Activated CD8-positive, alpha-beta memory T cell treated with anti-CD3 and anti-CD28 coated beads for 48 hours (primary cell): ENCODE data around the gene STRN3.
"Not testable (repeated sequence)": the region's sequence is repeated elsewhere in the genome, so short reads cannot be mapped to it uniquely, and the experiment has no call there.

ENCODE experiments used
- DNase-seq, 3 experiments: peaks; one replicate each; pipeline ENCODE4 v3.0.0-alpha.2; 2020; ENCODE audit warnings: low read depth in 2 of 3, low spot score in 2 of 3

The STRN3 gene

GRCh38 chr14:31026077-31026449 lies at the start of gene STRN3:
STRN3 (minus strand) TSS chr14:31026379; CDS start chr14:31026185, 194 bp downstream.
- DNase-seq, result no peak

GRCh38 chr14:31075144-31075543 lies 49.0 kb upstream of the STRN3 start:
- DNase-seq, result no peak

- DNase-seq, result no peak
Observed at GRCh38 chr14:31071151-31071550, 45.0 kb upstream of the STRN3 start.

GRCh38 chr14:31070431-31070830 lies 44.3 kb upstream of the STRN3 start:
- no peak for DNase-seq

GRCh38 chr14:31069343-31069742 lies 43.2 kb upstream of the STRN3 start:
- DNase-seq, result no peak

- no peak for DNase-seq
Observed at GRCh38 chr14:31068235-31068634, 42.1 kb upstream of the STRN3 start.

GRCh38 chr14:31062908-31063307 lies 36.7 kb upstream of the STRN3 start:
- DNase-seq, result not testable (repeated sequence)

- no peak for DNase-seq
Observed at GRCh38 chr14:31060253-31060875, 34.2 kb upstream of the STRN3 start.

- no peak for DNase-seq
Observed at GRCh38 chr14:31059152-31059924, 33.2 kb upstream of the STRN3 start.

GRCh38 chr14:31057701-31058364 lies 31.7 kb upstream of the STRN3 start:
- DNase-seq, result no peak

GRCh38 chr14:31057035-31057434 lies 30.9 kb upstream of the STRN3 start:
- no peak for DNase-seq

- DNase-seq, result not testable (repeated sequence)
Observed at GRCh38 chr14:31052905-31053586, 26.9 kb upstream of the STRN3 start.

GRCh38 chr14:31051511-31051910 lies 25.3 kb upstream of the STRN3 start:
- no peak for DNase-seq

- DNase-seq, result no peak
Observed at GRCh38 chr14:31051023-31051422, 24.8 kb upstream of the STRN3 start.

- no peak for DNase-seq
Observed at GRCh38 chr14:31047503-31047902, 21.3 kb upstream of the STRN3 start.

GRCh38 chr14:31045501-31046080 lies 19.4 kb upstream of the STRN3 start:
- DNase-seq, result no peak

GRCh38 chr14:31043379-31043778 lies 17.2 kb upstream of the STRN3 start:
- no peak for DNase-seq

GRCh38 chr14:31042893-31043292 lies 16.7 kb upstream of the STRN3 start:
- not testable (repeated sequence) for DNase-seq

- no peak for DNase-seq
Observed at GRCh38 chr14:31042300-31042699, 16.1 kb upstream of the STRN3 start.

- DNase-seq, result no peak
Observed at GRCh38 chr14:31038521-31039166, 12.5 kb upstream of the STRN3 start.

- no peak for DNase-seq
Observed at GRCh38 chr14:31037709-31038221, 11.6 kb upstream of the STRN3 start.
